C4-2B (cell line): ENCODE measurements around the gene DPEP1.

Source experiments
- CTCF ChIP-seq: fragments of 450-650 bp; conservative IDR thresholded peaks from 2 replicates; pipeline ENCODE4 v1.5.1; 2017; ENCODE audit warnings: mild to moderate bottlenecking
- ZFX ChIP-seq: fragments of 450-650 bp; IDR thresholded peaks from 2 replicates; pipeline ENCODE4 v1.6.1; 2017

- TF ChIP-seq CTCF (no peak), ZFX (no peak)
Observed at GRCh38 chr16:89667633-89668032, 54.2 kb downstream of the DPEP1 start.
